Choroid plexus epithelial cell (primary cell): ENCODE data around the gene SNAP29.
A peak's percentile ranks its signal among the peaks of the same experiment; 100 is the strongest.

Experiments
- DNase-seq: peaks from one replicate; pipeline ENCODE4 v3.0.0-alpha.2; 2010; ENCODE audit warnings: low read depth
- H3K4me3 ChIP-seq: 2 replicates; pipeline ENCODE4 v1.5.1; 2011; ENCODE audit warnings: low read depth, mild to moderate bottlenecking, control low read depth, low read length, moderate library complexity
- TF ChIP-seq, protein P1 (sequence below): conservative IDR thresholded peaks from 2 replicates; pipeline ENCODE4 v1.5.1; 2011; ENCODE audit warnings: low read depth, mild to moderate bottlenecking, control low read depth, inconsistent platforms, low read length, moderate library complexity

SNAP29 gene

GRCh38 chr22:20847318-20847822 lies 11.4 kb upstream of the SNAP29 start:
- no peak overlapping the region for H3K4me3 ChIP-seq
- TF ChIP-seq, protein P1, sequence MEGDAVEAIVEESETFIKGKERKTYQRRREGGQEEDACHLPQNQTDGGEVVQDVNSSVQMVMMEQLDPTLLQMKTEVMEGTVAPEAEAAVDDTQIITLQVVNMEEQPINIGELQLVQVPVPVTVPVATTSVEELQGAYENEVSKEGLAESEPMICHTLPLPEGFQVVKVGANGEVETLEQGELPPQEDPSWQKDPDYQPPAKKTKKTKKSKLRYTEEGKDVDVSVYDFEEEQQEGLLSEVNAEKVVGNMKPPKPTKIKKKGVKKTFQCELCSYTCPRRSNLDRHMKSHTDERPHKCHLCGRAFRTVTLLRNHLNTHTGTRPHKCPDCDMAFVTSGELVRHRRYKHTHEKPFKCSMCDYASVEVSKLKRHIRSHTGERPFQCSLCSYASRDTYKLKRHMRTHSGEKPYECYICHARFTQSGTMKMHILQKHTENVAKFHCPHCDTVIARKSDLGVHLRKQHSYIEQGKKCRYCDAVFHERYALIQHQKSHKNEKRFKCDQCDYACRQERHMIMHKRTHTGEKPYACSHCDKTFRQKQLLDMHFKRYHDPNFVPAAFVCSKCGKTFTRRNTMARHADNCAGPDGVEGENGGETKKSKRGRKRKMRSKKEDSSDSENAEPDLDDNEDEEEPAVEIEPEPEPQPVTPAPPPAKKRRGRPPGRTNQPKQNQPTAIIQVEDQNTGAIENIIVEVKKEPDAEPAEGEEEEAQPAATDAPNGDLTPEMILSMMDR: no peak
- no peak for DNase-seq

DNA sequence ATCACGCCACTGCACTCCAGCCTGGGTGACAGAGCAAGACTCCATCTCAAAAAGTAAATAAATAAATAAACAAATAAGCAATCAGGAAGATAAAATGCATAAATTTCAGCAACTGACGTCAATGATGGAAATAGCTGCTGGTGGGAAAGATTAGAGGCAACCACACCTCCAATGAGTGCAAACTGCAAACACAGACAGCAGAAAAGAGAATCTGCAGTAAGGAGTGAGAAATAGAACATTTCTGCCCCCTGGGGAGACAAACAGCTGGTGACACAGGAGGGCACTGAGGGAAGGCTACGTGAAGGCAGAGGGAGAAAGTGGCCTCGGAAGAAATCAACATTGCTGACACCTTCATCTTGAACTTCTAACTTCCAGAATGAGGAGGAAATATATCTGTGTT lies 6.7 kb upstream of the SNAP29 start:
- peak; percentile 50 for DNase-seq
- TF ChIP-seq, protein P1: no peak
- no peak overlapping the region for H3K4me3 ChIP-seq

DNA sequence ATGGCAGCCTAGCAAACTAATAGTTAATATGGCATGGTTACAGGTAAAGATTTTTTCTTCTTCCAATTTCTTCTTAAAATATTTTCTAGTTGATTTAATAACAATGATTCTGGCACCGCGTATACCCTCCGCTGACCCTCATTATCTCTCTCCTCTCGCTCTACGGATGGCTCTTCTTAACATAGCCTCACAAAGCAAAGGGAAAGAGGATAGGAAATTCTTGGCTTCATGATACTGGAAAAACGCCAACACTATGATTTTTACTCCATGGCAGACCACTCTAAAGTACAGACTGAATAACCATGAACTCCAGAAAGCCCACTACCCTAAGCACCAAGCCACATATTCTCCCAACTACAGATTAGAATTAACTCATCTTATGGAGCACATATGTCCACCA lies 6.3 kb upstream of the SNAP29 start:
- no peak for DNase-seq
- TF ChIP-seq, protein P1: no peak

DNA sequence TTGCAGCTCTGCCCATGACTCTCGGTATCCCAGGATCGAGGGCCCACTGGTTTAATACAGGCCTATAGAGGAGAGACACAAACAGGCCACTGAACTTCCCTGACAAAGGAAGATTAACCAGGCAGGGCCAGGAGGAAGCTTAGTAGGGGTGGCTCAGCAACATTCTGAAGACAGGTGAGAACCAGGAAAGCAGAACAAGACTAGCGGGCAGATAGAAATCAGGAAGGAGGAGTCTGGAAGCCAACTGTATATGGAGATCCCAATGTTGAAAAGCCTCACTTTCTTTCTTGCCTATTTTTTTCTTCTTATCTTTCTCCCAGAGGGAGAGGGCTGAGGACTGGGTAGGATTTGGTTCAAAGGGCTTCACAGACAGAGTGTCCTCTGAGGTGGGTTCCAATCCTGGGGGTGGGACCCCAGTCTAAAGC lies 5.6 kb upstream of the SNAP29 start:
- H3K4me3 ChIP-seq: no peak overlapping the region
- TF ChIP-seq, protein P1: no peak

More for the DNA sequence above, 6.3 kb upstream of the SNAP29 start:
- no peak overlapping the region for H3K4me3 ChIP-seq

DNA sequence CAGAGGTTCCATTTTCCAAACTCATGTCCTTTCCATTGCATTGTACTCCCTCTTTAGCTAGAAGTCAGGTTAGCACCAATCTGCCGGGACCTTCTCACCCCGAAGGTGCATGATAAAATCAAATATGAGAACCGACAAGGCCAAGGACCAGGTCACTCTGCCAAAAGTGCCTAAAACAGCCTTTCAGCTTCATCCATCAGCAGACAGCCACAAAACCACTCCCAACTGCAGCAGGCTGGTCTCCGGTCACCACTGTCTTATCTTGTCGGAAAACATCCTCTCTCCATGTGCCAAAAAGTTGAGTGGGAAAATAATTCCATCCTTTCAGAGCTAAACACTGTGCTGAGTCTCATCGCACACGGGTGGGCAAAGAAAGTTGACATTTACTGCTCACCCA lies 1.6 kb upstream of the SNAP29 start:
- H3K4me3 ChIP-seq: peak overlapping the region; percentile 84
- TF ChIP-seq, protein P1: no peak
- no peak for DNase-seq

More for the DNA sequence above, 5.6 kb upstream of the SNAP29 start:
- no peak for DNase-seq

GRCh38 chr22:20857838-20858614 lies 781 bp upstream of the SNAP29 start:
- peak; percentile 93 for DNase-seq
- TF ChIP-seq, protein P1: no peak
- peak overlapping the region; percentile 84 for H3K4me3 ChIP-seq

DNA sequence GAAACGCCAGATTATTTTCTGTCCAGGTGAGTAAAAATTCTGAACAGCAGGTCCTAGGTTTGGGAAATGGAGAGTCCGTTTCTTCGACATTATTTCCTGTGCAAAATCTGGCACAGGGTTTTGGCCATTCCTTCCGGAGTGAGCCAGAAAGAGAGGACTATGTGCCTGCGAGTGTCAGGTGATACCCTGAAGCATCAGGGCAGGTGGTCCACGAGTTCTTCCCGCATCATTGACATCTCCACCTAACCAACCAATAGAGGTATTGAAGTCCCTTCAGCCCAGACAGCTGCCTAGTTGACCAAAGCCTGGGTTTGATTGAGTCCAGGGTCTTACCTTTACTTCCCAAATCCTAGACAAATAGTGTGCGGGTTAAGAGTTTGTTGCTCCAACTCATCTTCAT lies 808 bp downstream of the SNAP29 start:
- TF ChIP-seq, protein P1: no peak
- H3K4me3 ChIP-seq: peak overlapping the region; percentile 84
- DNase-seq: no peak
